ENCODE results near the gene SPDYE17.

- TF ChIP-seq, protein P1, sequence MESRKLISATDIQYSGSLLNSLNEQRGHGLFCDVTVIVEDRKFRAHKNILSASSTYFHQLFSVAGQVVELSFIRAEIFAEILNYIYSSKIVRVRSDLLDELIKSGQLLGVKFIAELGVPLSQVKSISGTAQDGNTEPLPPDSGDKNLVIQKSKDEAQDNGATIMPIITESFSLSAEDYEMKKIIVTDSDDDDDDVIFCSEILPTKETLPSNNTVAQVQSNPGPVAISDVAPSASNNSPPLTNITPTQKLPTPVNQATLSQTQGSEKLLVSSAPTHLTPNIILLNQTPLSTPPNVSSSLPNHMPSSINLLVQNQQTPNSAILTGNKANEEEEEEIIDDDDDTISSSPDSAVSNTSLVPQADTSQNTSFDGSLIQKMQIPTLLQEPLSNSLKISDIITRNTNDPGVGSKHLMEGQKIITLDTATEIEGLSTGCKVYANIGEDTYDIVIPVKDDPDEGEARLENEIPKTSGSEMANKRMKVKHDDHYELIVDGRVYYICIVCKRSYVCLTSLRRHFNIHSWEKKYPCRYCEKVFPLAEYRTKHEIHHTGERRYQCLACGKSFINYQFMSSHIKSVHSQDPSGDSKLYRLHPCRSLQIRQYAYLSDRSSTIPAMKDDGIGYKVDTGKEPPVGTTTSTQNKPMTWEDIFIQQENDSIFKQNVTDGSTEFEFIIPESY (IDR thresholded peaks at IDR 0.05), result no peak
- TF ChIP-seq, protein P2, sequence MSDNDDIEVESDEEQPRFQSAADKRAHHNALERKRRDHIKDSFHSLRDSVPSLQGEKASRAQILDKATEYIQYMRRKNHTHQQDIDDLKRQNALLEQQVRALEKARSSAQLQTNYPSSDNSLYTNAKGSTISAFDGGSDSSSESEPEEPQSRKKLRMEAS (IDR thresholded peaks at IDR 0.05), result no peak
- TF ChIP-seq CTCF (IDR thresholded peaks at IDR 0.05; ENCODE audit: low read depth, low read length, missing input control) (no peak), FOXA1 (IDR thresholded peaks at IDR 0.05) (no peak), TAF1 (conservative IDR thresholded peaks at IDR 0.05) (no peak), SP1 (IDR thresholded peaks at IDR 0.05) (no peak), YY1 (IDR thresholded peaks at IDR 0.05) (no peak), EGR1 (IDR thresholded peaks at IDR 0.05; ENCODE audit: low read depth in 2 of 2) (no peak), RXRA (IDR thresholded peaks at IDR 0.05) (no peak), JUND (IDR thresholded peaks at IDR 0.05) (no peak)
- TF ChIP-seq, protein P3, sequence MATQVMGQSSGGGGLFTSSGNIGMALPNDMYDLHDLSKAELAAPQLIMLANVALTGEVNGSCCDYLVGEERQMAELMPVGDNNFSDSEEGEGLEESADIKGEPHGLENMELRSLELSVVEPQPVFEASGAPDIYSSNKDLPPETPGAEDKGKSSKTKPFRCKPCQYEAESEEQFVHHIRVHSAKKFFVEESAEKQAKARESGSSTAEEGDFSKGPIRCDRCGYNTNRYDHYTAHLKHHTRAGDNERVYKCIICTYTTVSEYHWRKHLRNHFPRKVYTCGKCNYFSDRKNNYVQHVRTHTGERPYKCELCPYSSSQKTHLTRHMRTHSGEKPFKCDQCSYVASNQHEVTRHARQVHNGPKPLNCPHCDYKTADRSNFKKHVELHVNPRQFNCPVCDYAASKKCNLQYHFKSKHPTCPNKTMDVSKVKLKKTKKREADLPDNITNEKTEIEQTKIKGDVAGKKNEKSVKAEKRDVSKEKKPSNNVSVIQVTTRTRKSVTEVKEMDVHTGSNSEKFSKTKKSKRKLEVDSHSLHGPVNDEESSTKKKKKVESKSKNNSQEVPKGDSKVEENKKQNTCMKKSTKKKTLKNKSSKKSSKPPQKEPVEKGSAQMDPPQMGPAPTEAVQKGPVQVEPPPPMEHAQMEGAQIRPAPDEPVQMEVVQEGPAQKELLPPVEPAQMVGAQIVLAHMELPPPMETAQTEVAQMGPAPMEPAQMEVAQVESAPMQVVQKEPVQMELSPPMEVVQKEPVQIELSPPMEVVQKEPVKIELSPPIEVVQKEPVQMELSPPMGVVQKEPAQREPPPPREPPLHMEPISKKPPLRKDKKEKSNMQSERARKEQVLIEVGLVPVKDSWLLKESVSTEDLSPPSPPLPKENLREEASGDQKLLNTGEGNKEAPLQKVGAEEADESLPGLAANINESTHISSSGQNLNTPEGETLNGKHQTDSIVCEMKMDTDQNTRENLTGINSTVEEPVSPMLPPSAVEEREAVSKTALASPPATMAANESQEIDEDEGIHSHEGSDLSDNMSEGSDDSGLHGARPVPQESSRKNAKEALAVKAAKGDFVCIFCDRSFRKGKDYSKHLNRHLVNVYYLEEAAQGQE (IDR thresholded peaks at IDR 0.05), result no peak
Measured at GRCh38 chr7:76998285-76998589, 33.9 kb downstream of the SPDYE17 start.

All from liver (tissue), 3 donors.